SIG-M5 treated with dmso at 0.1 percent for 504 hours (cell line): ENCODE results near the gene PRKCZ.

Experiments
- DNase-seq: peaks from one replicate; lab custom pipeline; 2025; ENCODE audit not compliant: unreplicated experiment; lab: John Stamatoyannopoulos, UW

Gene PRKCZ

DNA sequence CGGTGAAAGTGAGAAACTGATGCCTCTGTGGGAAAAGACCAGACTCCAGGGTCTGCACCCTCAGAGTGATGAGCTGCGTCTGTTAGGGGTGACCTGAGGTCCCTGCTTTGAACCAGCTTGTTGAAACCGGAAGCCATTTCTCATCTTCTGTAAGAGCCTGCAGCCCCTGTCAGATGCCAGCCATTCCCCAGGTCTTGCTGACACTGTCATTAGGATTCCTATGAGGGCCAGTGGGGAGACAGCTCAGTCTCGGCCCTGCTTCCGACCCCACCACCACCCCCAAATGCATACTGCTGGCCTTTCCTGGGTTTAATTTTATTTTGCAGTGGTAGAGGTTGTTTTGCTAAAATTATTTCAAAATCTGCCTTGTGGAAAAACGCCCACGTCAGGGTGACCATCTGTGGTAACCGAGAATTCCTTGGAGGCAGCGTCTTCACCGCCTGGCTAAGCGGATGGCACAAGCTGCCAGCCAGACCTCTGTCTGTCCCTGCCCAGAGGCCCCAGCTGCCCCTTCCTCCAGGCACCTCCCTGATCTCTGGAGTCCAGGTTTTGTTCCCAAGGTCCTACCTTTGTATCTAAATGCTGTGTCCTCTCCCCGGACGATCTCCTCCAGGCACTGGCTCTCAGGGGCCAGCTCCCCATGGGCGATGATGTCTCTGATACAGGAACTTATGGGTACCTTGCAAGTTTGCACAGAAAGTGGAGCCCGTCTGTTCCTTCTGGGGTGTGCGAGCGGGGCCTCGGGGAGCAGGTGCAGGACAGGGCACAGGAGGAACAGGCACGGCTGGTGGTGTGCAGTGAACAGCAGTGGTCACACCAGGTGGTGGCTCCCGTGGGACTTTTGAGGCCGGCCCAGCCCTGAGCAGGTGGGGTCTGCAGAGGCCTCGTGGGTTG is 49.9 kb downstream of the PRKCZ start:
- no peak for DNase-seq

DNA sequence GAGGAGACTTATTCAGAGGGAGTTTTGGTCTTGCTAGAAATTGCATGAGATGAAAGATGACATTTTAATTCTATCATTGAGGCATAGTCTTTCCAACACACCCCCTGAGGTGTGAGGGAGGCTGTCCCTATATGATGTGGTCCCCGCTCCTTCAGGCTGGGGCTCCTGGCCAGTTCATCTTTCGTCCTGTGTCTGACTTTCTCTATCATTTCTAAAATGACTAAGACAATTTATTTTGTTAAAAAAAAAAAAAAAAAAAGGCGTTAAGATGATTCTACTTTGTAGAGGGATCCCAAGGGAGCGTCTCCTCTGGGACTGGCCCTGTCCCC is 50.5 kb downstream of the PRKCZ start:
- no peak for DNase-seq

DNA sequence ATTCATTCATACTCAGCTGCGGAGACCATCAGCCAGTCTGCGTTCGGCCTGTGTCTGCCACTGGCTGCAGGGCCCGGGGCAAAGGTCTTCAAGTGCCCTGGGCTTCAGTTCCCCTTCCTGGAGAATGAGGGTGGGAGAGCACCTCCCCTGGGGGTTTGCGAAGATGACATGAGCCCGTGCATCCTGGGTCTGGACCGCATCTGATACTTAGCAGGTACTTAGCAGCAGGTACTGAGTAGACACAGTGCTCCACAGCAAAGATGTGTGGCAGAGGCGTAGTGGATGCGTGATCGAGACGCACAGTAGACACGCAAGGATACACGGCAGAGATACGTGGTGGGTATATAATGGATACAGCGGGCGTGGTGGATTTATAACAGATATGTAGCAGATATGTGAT is 51.3 kb downstream of the PRKCZ start:
- no peak for DNase-seq

DNA sequence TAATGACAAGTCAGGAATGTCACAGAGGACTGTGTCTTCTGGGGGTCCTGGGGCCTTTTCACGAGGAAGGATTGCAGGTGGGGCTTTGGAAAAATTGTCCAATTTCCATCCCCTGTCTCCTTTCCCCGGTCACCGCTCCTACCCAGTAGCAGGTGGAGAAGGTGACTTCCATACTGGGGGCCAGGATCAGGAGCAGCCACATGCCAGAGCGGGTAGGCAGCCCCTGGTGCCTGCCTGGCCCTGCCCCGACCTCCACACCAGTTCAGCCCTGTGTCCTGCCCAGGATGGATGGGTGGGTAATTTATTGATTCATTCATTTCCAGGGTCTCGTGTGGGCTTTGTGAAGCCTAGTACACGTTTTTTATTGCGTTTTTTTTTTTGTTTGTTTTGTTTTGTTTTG is 51.7 kb downstream of the PRKCZ start:
- no peak for DNase-seq

DNA sequence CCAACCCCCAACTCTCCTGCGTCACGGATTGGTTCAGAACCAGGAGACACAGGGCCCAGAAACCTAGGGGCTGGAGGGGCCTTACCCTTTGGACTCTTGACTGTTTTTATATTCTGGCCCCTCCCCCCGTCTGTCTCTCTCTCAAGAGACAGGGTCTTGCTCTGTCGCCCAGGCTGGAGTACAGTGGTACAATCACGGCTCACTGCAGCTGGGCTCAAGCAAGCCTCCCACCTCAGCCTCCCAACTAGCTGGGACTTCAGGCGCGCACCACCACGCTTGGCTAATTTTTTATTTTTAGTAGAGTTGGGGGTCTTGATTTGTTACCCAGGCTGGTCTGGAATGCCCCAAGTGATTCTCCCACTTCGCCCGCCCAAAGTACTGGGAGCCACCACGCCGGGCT is 52.5 kb downstream of the PRKCZ start:
- DNase-seq = no peak

DNA sequence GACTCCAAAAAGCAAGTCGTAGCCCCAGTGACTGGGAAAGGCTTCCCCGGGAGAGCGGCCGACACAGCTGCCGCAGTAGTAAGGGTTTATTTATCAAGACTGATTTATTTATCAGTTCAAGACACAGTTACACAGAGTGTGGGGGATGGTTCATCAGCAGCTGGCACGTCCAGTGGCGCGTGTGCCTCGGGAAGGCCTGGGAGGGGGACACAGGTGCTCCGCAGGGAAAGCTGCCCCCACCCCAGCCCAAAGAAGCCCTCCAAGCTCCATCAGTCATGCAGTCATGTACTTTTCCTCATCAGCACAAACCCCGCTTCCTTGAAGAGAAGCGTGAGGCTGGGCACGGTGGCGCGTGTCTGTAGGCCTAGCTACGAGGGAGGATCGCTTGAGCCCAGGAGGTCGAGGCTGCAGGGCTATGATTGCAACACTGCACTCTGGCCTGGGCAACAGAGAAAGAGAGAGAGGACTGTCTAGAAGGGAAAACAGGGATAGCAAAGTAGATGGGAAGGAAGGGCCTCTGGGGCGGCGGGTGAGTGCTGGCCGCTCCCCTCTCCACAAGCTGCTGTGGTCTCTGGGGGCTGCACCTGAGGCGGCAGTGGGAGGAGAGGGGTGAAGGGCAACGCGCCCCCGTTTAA is 53.2 kb downstream of the PRKCZ start:
- no peak for DNase-seq

DNA sequence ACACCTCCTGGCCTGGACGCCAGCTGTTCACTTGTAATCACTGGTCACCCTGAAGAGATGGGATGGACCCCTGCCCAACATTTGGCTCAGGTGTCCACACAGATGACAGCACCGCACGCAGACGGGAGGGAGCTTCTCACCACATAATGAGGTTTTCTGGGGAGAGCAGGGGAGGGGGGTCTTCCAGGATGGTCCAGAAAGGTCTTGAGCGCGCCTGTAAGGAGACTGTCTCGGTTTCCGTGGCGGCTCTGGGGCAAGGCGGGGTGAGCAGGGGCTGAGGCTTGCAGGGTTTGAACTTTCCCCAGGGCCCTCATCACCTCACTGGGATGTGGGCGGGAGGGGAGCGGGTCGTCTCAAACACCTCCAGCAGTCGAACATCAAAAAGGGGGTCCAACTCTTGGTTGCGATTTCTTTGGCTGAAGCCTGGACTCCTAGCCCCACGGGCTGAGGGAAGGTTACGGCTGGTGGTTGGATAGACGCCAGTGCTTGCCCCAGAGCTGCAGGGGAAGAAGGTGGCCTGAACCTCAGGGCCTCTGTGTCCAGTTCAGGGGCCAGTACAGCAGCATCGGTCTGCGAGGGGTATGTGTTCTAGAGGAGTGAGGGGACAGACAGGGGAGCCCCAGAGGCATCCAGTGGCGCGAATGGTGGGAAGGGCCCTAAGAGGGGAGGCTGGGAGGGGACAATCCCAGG is 53.8 kb downstream of the PRKCZ start:
- no peak for DNase-seq

DNA sequence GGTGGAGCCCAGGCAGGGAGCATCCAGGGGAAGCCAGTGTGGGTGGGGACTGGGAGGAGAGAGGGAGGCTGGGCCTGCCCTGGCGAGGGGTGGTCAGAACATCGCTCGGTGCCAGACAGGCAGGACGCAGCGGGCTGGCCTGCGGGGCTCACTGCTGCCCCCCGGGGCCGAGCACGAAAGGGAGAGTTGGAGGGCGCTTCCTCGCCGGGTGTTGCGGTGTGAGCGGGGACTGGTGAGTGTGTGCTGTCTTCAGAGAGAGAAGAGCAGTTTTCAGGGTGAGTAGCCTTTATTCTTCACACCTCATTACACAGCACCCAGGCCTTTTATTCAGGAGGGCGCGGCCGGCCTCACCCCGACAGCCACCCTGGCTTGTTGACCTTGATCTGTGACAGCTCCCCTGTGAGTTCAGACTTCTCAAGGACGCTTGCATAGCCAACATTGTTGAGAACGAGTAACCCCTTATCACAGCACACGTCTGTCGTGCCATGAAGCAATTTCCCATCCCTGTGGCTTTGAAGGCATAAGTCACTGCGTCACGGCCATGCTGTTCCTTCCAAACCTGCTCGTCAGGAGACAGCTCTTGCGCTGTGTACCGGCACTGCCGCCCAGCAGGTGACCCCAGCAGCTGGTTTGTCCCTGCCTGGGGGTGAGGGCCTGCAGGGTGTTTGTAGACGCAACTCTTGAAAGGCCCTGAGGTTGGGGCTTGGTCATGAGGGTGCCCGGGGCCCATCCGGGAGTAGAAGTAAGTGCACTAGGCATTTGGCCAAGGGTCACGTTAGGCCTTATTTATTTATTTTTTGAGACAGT is 54.6 kb downstream of the PRKCZ start:
- DNase-seq = no peak

DNA sequence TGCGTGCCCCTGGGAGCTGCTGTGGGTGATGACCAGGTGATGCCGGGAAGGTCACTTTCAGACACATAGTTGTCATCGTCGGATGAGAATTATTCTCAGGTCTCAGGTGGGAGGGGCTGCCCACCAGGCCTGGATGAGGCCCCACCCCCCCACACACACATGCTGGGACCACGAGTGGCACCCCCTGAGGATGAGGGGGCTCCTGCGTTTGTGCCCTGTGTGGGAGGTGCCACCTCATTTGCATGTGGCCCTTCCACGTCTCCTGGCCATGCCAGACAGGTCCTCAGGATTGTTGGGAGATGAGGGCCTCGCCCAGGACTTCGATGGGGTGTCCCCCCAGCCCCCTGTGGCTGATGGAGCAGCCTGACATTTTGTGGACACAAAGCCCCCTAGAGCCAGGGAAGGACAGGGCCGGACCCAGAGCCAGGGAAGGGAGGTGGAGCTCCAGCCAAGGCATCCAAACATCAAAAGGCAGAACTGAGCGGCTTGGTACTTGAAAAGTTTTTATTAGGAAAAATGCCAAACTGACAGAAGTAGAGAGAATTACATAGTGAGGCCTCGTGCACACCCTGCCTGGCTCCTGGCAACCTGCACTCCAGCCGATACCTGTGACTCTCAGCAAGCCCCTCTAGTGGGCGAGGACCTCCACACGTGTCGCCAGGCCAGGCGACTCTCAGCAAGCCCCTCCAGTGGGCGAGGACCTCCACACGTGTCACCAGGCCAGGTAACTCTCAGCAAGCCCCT is 55.7 kb downstream of the PRKCZ start:
- DNase-seq = no peak

DNA sequence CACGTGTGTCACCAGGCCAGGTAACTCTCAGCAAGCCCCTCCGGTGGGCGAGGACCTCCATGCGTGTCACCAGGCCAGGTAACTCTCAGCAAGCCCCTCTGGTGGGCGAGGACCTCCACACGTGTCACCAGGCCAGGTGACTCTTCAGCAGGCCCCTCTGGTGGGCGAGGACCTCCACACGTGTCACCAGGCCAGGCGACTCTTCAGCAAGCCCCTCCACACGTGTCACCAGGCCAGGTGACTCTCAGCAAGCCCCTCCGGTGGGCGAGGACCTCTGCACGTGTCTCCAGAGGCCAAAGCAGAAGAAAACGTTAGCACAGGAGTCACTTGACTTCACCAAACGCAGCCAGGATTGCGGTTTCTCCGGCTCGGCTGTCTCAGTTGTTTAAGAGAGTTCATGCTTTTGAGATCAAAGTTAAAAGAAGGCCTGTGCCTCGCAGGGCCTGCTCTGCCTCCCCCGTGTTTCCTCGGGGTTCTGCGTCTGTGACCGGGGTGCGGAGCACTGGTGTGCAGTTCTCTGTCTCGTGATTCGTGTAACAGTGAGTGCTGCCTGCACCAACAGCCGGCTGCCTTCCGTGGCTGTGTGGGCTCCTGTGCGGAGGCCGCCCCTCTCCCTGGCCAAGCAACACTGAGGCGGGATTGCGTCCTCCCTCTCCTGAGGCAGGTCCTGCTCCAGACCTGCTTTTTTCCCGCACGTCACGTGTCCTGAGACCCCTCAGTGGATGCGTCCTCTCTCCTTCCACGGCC is 56.6 kb downstream of the PRKCZ start:
- no peak for DNase-seq

DNA sequence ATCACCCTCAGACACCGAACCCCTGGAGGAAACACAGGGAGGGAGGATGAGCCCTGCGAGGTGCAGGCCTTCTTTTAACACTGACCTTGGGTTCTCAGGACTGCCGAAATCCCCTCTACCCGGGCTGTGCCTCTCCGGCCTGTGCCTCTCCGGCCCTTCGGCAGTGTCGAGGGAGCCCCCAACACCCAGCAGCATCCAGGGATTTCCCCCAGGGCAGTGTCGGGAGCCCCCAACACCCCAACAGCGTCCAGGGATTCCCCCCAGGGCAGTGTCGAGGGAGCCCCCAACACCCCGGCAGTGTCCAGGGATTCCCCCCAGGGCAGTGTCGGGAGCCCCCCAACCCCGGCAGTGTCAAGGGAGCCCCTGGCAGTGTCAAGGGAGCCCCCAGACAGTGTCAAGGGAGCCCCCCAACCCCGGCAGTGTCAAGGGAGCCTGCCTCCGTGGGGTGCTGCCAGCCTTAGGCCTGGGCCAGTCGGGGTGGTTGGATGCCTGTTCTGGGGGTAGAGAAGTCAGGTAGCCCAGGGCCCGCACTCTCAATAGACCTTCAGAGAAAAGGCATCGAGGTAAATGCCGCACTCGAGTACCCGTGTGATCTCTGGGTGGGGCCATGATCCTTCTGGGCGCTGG is 57.5 kb downstream of the PRKCZ start:
- no peak for DNase-seq

DNA sequence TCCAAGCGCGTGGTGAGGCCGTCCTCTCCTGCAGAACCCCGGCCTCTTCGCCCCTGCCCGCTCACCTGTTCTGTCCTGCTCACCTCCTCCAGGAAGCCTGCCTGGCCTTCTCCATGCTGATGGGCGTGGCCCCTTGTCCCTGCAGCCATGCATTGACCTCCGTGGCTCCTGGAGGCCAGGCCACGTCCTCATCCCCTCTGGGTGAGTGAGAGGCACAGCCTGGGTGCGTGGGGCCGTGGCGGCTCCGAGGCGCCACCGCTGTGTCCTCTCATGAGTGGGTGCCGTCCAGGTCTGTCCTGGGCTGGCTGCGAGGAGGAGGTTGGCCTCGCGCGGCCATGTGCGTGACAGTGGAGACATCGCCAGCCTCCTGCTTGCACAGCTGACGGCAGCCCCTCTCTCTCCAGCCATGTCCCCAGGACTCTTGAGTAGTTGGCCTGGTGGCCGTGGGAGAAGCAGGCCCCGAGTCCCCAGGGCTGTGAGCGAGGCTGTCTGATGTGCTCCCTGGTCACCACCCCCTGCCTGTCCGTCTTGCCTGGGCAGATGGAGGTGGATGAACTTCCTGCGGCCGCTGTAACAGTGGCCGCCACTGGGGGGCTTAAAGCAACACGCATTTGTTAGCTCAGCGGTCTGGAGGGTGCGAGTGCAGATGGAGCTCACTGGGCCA is 58.1 kb downstream of the PRKCZ start:
- no peak for DNase-seq

DNA sequence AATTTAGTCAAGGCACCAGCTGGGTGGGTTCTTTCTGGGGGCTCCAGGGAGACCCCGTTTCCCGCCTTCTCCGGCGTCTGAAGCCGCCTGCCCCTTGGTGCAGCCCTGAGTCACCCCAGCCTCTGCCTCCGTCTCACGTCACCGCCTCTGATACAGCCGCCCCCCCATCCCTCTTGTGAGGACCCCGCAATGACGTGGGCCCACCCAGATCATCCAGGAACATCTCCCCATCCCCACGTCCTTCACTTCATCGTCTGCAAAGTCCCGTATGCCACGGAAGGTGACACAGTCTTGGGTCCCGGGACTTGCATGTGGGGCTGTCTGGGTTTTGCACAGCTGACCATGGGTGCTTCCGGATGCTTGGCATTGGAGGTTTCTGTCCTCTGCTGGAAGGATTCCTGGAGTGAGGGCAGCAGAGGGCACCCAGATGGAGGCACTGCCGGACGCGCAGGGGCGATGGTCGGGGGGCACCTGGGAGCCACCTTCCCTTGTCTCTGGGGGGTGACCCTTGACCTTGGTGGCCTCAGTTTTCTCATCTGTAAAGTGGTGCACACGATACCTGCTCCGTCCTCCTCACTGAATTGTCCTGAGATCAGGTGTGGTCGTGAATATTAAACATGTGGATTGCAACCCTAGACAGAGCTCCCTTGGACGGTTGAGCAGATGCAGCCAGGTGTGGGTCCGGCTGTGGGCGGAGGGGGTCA is 58.8 kb downstream of the PRKCZ start:
- no peak for DNase-seq

DNA sequence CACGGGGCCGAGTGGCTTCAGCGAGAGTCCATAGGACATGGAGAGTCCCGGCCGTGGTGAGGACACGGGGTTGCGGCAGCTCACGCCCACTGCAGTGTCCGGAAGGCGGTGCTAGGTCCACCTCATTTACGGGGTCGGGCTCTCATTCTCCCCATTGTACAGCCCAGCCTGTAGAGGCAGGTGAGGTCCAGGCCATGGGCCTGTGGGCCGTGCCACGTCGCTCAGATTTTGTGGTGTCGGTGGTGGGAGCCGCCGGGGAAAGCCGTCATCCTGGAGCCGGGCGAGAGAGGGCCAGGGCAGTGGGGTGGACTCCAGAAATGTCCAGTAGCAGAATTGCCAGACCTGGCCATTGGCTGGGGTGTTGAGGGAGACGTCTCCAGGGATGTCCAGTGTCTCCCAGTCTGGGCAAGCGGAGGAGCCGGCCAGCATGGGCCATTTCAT is 59.4 kb downstream of the PRKCZ start:
- no peak for DNase-seq

DNA sequence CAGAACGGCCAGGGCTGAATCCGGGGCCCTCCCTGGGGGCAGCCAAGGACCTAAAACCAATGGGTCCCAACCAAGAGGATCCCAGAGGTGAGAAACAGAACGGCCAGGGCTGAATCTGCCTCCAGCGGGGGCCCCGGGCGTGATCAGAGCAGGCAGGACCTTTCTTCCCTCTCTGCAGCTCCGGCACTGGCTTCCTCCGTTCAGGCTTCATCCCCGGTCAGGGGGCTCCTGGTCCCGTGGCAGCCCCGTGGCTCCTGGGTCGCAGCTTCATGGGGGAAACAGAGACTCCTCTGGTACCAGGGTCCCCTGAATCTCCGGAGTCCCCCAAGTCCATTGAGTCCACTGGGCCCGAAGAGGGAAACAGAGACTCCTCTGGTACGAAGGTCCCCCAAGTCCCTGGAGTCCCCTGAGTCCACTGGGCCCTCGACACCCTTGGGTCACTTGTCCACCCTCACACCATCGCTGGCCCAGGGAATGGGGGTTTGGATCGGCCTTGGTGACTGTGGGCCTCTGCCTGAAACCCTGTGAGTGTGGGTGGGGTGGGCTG is 60.1 kb downstream of the PRKCZ start:
- DNase-seq = no peak

DNA sequence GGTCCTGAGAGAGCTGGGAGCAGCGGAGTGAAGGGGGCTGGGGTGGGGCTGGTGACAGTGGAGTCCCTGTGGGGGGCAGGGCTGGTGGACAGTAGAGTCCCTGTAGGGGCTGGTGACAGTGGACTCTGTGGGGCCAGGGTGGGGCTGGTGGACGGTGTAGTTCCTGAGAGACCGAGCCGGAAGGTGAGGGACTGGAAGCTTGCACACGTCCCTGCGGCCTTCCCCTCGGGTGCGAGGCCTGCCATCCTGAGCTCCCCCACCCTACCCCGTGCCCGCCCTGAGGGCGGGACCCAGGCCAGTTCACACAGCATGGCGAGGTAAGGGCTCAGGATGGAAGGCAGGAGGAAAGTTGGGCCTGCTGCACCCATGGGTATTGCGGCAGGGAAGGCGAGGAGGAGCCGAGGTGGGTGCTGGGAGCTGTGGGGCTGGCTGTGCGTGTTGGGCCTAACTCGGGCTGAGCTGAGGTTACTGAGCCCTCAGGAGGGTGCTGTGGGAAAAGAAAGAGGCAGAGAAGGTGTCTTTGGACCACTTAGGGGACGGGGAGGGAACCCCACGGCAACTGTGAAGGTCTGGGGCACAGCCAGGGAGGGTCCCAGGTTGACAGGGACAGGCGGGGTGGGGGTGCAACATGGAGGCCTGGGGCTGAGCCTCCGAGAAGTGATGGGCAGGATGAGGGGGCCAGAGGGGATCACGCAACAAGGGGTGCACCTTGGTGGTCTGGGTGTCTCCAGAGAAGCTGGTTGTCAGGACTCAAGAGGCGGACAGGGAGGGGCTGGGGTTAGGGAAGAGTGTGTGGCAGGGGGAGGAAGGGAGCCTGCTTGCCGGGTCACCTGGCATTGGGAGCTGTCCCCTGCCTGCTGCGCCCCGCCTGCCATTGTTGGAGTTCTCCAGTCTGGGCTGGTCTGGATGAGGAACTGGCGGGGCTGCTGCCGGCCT is 60.8 kb downstream of the PRKCZ start:
- no peak for DNase-seq

DNA sequence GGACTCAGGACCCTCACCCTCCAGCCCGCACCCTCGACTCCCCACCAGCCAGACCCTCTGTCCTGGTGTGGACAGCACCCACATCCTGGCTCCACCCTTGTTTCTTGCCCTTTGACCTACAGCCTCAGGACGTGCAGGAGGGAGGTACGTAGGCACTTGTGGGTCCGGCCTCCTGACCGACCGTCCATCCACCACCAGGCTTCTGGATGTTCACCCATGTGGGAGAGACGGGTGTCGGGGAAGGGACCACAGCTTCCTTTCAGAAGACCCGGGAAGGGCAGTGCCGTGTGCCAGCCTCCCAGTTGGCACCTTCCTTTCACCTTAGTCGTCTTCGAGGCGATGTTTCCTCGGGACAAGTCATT is 61.4 kb downstream of the PRKCZ start:
- no peak for DNase-seq
